GM21447 (cell line): ENCODE measurements around the gene DNAH3.
"Not testable (repeated sequence)": the region's sequence is repeated elsewhere in the genome, so short reads cannot be mapped to it uniquely, and the experiment has no call there.

ENCODE experiments used
- ATAC-seq: cut with Tn5 transposase; IDR thresholded peaks from one replicate; pipeline ENCODE4 v1.9.1; 2021; ENCODE audit not compliant: unreplicated experiment

Gene DNAH3

DNA sequence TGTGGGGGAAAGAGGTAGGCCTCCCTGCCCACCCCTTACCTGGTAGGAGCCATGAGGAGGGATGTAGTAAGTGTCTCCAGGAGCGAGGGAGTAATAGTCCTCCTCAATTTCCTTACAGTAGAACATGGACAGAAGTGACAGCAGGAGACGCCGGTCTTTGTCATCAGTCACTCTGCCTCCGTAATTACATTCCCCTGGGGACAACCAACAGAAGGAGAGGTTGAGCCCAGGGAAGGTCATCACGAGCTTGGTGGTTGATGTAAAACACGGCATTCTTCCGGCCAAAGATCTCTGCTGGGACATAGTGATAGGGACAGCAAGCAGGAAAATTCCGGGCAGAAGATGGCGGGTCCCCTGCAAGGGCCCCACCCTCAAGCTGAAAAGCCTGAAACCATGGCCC, 202.2 kb downstream of the DNAH3 start:
- ATAC-seq = no peak

DNA sequence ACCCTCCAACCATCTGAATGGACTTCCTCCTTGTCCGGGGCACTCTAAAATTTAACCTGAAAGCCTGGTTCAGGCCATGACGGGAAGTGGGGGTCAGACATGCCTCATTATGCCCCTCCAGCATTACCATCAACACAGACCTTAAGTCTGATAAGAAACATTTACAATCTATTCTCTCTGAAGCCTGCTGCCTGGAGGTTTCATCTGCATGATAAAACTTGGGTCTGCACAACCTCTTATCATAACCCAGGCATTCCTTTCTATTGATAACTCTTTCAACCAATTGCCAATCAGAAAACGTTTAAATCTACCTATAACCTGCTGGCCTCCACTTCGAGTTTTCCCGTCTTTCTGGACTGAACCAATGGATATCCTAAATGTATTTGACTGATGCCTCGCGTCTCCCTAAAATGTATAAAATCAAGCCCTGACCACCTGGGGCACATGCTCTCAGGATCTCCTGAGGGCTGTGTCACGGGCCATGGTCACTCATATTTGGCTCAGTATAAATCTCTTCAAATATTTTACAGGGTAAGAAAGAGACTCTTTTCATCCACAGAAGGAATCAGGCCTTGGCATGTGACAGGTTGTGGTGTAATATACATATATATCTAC, 204.5 kb downstream of the DNAH3 start:
- no peak for ATAC-seq

DNA sequence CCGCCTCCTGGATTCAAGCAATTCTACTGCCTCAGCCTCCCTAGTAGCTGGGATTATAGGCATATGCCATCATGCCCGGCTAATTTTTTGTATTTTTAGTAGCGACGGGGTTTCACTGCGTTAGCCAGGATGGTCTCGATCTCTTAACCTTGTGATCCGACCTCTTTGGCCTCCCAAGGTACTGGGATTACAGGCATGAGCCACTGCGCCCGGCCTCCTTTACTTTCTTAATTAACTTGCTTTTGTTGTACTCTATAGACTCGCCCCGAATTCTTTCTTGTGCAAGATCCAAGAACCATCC, 205.1 kb downstream of the DNAH3 start:
- ATAC-seq = not testable (repeated sequence)

GRCh38 chr16:20944861-20945574, 205.6 kb downstream of the DNAH3 start:
- ATAC-seq = no peak

DNA sequence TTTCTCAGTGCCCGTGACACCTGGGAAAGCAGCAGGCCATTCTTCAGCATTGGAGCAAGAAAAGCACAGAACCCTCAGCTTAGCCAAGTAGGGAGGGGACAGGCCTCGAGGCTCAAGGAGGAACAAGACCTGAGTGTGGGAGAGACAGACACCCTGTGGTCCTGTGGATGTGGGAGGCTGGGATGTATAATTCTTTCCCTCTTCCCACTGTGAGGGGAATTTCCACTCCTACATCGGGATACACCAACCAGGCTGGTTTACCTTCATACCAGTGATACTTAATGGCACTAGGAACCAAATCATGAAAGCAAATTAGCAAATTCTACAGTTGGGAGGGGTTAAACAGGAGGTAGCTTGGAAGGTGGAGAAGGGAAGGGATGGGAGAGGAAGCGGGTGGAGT, 208.4 kb downstream of the DNAH3 start:
- no peak for ATAC-seq

- ATAC-seq = no peak
Observed at GRCh38 chr16:20941636-20941926, 209.1 kb downstream of the DNAH3 start.

GRCh38 chr16:20940871-20941635, 209.6 kb downstream of the DNAH3 start:
- no peak for ATAC-seq

DNA sequence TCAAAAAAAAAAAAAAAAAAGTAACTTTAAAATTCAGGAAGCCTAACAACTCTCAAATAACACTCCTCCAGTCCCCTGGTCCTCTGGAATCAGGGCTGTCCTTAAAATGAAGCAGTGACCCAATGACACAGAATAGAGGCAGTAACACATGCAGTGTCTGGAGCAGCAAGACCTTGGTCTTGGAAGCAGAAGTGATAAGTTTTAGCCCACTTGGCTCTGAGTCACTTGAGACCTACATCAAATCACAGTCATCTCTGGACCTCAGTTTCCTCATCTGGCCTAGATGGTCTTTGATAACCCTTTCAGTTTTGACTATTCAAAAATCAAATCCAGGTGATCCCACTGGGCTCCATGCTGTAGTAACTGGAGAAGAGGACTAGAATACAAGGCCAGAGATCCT, 211.0 kb downstream of the DNAH3 start:
- ATAC-seq = no peak

DNA sequence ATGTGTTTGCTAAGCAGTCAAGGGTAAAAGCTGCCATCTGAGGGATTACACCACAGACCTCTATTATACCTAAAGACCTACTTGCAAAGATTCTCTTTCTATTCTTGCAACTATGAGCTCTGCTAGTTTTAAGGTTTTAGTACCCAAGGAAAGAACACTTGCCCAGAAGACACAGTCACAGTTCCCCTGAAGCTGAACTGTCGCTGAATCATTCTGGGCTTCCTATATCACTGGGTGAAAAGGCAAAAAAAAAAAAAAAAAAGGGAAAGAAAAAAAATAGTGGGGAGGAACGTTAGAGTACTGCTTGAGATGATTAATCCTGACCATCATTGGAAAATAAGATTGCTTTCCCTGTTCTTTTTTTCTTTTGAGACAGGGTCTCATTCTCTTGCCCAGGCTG, 212.2 kb downstream of the DNAH3 start:
- no peak for ATAC-seq

GRCh38 chr16:20937736-20938135, 212.9 kb downstream of the DNAH3 start:
- no peak for ATAC-seq

- no peak for ATAC-seq
Observed at GRCh38 chr16:20933589-20933988, 217.1 kb downstream of the DNAH3 start.

DNA sequence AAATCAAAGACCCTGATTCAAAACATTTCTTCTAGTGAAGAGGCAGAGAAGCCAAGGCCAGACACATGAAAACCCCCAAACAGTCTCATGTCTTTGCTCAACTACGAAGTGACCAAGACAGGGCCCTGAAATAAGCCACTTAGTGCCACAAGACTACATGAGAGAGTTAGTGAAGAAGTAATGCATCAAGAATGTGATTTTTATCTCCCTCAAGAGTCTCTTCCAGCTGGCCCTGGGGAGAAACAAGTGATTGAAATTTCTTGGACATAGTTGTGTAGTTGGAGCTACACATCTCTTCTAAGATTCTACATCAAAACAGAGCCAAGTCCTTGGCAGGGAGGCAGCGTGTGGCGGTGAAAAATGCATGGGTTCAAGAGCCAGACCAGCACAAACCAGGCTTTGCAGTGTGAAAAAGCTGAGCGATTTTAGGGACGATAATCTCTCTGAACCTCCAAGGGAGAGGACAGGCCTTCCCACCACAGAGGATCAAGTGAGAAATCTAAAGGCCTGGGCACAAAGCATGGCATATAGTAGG, 219.5 kb downstream of the DNAH3 start:
- ATAC-seq = no peak

- ATAC-seq = no peak
Observed at GRCh38 chr16:20930365-20930690, 220.3 kb downstream of the DNAH3 start.

GRCh38 chr16:20929676-20930364, 220.8 kb downstream of the DNAH3 start:
- not testable (repeated sequence) for ATAC-seq

GRCh38 chr16:20928774-20929411, 221.8 kb downstream of the DNAH3 start:
- ATAC-seq = no peak

DNA sequence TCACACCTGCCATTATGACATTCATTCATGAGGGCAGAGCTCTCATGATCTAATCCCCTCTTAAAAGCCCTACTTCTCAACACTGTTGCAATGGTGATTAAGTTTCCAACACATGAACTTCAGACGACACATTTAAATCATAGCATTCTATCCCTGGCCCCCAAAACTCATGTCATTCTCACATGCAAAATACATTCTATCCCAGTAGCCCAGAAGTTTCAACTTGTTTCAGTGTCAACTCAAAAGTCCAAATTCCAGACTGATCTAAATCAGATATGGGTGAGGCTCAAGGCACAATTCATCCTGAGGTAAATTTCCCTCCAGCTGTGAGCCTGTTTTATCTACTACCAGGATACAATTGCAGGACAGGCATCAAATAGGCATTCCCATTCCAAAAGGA, 224.9 kb downstream of the DNAH3 start:
- no peak for ATAC-seq

- ATAC-seq = no peak
Observed at GRCh38 chr16:20923876-20924275, 226.8 kb downstream of the DNAH3 start.

DNA sequence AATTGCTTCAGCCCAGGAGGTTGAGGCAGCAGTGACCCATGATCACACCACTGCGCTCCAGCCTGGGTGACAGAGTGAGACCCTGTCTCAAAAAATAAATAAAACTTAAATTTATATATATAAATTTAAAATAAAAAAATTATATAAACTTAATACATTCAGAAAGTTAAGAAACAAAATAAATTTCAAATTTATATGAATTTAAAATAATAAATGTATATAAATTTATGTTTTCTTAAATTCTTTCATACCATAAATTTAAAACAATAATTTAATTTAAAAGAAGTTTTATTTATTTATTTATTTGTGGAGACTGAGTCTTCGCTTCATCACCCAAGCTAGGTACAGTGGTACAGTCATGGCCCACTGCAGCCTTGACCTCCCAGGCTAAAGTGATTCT, 229.8 kb downstream of the DNAH3 start:
- ATAC-seq = no peak

- ATAC-seq = no peak
Observed at GRCh38 chr16:20920091-20920490, 230.6 kb downstream of the DNAH3 start.

DNA sequence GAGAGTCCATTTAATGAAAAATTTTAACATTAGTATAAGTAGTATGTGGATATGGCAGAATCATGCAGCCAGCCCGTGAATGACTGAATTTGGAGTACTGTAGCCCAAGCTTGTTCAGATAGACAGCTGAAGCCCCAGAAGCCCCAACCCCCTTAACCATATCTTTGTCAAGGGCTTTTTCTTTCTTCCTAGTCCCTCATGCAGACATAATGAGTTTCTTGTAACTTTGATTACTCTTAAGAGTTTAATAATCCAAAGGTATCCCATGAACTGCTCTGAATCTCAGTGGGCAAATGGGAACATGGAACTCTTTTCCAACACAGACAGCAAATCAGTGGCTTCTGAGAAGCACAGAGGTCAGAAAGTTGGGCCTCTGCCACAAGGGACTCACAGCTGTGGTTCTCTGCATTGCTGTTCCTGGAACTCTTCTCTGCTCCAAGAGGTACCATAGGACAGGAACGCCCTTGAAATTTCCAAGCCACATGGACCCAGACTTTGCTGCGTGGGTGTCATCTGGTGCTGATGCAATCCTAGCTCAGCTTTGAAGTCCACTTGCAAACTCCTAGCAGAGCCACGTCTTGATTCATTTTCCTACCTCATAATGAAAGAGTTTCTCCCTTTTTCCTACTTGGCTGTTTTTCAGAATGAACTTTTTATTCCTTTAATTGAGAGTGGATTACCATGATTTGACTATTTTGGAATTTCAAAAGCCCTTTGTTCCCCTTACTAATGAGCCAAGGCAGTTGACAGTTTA, 232.0 kb downstream of the DNAH3 start:
- no peak for ATAC-seq

DNA sequence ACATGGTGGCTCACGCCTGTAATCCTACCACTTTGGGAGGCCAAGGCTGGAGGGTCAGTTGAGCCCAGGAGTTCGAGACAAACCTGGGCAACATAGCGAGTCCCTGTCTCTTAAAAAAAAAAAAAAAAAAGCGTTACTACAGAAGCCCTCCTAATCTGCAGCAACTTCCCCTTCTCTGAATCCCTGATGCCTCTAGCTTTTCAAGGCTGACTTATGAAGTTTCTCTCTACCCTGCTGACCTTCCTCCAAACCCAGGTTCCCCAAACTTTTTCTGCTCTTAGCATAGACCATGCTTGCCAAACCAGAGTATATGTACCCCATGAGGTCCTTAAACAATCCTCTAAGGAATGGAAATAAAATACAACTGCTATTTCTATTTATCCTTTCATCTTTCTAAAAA, 233.7 kb downstream of the DNAH3 start:
- ATAC-seq = no peak
